Measurements from ENCODE around the gene TFAP2B.

DNA sequence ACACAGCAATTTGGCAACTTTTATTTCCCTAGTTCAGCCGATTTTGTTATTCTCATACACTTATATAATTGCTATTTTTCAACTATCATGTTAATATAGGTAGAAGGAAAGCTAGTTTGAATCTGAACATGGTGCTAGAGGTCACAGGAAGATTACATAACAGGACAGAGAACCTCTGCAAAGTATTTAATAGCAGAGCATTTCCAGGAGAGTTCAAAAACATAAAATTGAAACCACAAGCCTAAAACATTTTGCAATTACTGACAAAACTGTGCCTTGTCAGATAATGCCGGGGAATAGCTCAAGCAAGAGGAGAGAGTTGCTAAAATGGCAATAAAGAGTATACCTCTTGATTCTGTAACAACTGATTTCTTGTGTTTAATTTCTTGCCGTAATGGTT, 70.8 kb downstream of the TFAP2B start:
- TF ChIP-seq, protein P1, sequence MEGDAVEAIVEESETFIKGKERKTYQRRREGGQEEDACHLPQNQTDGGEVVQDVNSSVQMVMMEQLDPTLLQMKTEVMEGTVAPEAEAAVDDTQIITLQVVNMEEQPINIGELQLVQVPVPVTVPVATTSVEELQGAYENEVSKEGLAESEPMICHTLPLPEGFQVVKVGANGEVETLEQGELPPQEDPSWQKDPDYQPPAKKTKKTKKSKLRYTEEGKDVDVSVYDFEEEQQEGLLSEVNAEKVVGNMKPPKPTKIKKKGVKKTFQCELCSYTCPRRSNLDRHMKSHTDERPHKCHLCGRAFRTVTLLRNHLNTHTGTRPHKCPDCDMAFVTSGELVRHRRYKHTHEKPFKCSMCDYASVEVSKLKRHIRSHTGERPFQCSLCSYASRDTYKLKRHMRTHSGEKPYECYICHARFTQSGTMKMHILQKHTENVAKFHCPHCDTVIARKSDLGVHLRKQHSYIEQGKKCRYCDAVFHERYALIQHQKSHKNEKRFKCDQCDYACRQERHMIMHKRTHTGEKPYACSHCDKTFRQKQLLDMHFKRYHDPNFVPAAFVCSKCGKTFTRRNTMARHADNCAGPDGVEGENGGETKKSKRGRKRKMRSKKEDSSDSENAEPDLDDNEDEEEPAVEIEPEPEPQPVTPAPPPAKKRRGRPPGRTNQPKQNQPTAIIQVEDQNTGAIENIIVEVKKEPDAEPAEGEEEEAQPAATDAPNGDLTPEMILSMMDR (IDR thresholded peaks at IDR 0.05) = no peak
- no peak for TF ChIP-seq POLR2A (IDR thresholded peaks at IDR 0.05)

All from right lobe of liver (tissue), 4 donors.